ENCODE results near the gene TMEM60. TPM values are rescaled to one million over a fixed set of nuclear protein-coding genes. Genes with fewer than 3 reads are reported as not detected.

TMEM60 gene, protein sequence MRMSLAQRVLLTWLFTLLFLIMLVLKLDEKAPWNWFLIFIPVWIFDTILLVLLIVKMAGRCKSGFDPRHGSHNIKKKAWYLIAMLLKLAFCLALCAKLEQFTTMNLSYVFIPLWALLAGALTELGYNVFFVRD
- 22.6 to 27.1 TPM (median 25.5 TPM) in 5 replicates for total RNA-seq (2022; extraction: Qiagen RNA extraction; ENCODE audit: low read depth)

DNA sequence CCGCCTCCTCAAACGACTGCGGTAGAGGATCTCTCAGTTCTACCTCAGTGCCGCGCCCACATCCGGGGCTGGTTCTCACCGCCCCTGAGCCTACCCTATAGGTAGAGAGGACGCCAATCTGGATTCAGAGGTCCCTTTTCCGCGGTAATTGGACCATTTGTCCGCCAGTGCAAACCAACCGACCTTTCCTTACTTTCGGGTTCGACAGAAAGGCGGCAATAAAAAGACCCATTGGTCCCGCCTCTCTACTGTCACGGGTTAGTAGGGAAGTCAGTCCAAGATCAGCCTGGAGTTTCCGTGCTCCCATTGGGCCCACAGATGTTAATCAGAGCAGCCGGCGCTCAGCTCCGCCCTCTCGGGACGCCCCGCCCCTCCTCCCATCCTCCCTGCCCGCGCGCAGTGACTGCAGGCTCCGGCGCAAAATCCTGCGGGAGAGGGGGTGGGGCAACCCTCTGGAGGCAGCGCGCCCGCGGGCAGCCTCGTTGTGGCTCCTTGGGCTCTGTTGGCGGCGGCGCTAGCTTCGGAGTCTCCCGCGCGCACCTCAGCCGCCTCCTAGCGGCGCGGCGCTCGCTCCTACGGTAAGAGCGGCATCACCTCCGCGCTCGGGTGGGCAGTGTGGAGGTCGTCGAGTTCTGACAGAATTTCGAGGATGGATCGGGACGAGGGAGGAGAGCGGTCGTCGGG is at the start of gene TMEM60, which contains the start of gene PHTF2:
TMEM60 (minus strand) TSS at position 41 of the 684 bp plus-strand sequence. CDS start 4,061 bp downstream, outside the sequence.
PHTF2 (plus strand) TSS at position 380 of the 684 bp plus-strand sequence.

Other genes with a start within 250 kb of the TMEM60 start
- gene RSBN1L, start 102.0 kb downstream of the TMEM60 start, total RNA-seq (2022; extraction: Qiagen RNA extraction; ENCODE audit: low read depth): 9.0 to 13.1 TPM (median 9.3 TPM) in 5 replicates
- 10.1 to 17.9 TPM (median 14.9 TPM) in 5 replicates for gene PHTF2, start 339 bp upstream of the TMEM60 start, total RNA-seq (2022; extraction: Qiagen RNA extraction; ENCODE audit: low read depth)